Esophagus (tissue), 2 donors: ENCODE data around the gene EPB41L3. TPM values are rescaled to one million over a fixed set of nuclear protein-coding genes. Genes with fewer than 3 reads are reported as not detected.
"Not testable (repeated sequence)": the region's sequence is repeated elsewhere in the genome, so short reads cannot be mapped to it uniquely, and the experiment has no call there.

Source experiments
- H3K27ac ChIP-seq, 2 donors: one replicate each; pipeline ENCODE4 v1.5.1; 2013; ENCODE audit warnings: low read depth in 2 of 2, mild to moderate bottlenecking in 2 of 2, inconsistent platforms in 1 of 2, low read length in 1 of 2, moderate library complexity in 1 of 2
- H3K27me3 ChIP-seq, 2 donors: one replicate each; pipeline ENCODE4 v1.6.1; 2013; ENCODE audit warnings: low read length in 2 of 2, control low read depth in 1 of 2, mild to moderate bottlenecking in 1 of 2; ENCODE audit not compliant: insufficient read depth in 2 of 2, control insufficient read depth in 1 of 2
- H3K36me3 ChIP-seq, 2 donors: one replicate each; pipeline ENCODE4 v1.6.1; 2013; ENCODE audit warnings: low read length in 1 of 2; ENCODE audit not compliant: control insufficient read depth in 2 of 2, insufficient read depth in 2 of 2
- H3K4me1 ChIP-seq, 2 donors: one replicate each; pipeline ENCODE4 v1.6.1; 2013; ENCODE audit warnings: low read length in 1 of 2; ENCODE audit not compliant: control insufficient read depth in 2 of 2, insufficient read depth in 2 of 2
- H3K4me3 ChIP-seq, 2 donors: one replicate each; pipeline ENCODE4 v1.5.1; 2013; ENCODE audit warnings: low read length in 2 of 2, mild to moderate bottlenecking in 2 of 2, low read depth in 1 of 2, moderate library complexity in 1 of 2
- H3K9me3 ChIP-seq, 2 donors: one replicate each; pipeline ENCODE4 v1.6.1; 2013; ENCODE audit warnings: mild to moderate bottlenecking in 2 of 2, low read depth in 1 of 2, low read length in 1 of 2, moderate library complexity in 1 of 2; ENCODE audit not compliant: control insufficient read depth in 2 of 2, insufficient read depth in 1 of 2
- WGBS, 2 donors: extraction: QIAGEN DNeasy Blood & Tissue Kit; methylation state at CpG; one replicate each; pipeline ENCODE4 v1.1.7; 2013; 5-methylcytosine and 5-hydroxymethylcytosine counted together
- polyA plus RNA-seq, 2 donors: library from polyadenylated mRNA; stranded (reverse); fragments of 200-250 nt; gene quantifications; one replicate each; pipeline ENCODE4 v1.2.3, GENCODE V29; 2013
- donor health status: healthy with polysubstance abuse.
- donor health status: Bipolar disorder and iron deficiency.

The EPB41L3 gene
- 10 to 100 TPM; 13.6 to 28.7 TPM for polyA plus RNA-seq

DNA sequence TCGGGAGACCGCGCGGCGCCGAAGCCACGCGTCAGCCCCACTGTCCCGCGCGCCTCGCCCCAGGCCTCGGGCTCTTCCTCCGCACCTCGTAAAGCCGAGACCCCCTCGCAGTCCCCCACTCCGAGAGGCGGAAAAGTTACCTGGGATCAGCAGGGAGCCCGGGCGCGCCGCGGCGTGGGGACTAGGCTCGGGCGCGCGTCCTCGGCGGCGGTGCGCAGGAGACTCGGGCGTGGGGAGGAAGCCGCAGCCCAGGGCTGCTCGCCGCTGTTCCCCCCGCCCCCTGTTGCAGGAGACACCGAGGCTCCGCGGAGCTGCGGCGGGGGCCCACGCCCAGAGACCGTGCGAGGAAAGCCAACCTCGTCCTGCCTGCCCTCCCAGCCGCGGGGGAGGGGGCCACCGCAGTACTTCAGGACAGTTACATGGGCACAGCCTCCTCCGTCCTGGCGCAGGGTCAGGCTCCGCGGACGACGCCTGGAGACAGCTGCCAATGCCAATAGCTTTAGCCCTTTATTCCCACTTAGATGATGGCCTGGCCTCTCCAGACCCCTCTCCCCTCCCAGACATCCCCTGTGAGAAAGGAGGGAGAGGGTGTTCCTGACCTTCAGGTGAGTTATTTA lies at the start of gene EPB41L3:
Gene EPB41L3, minus strand, starts transcription at position 225 of the 617 bp plus-strand sequence. CDS start 54,814 bp downstream, outside the sequence.
- WGBS, 2 donors, result 2% methylated on average over 51 to 57 of the region's 57 CpGs
- Histone ChIP-seq H3K4me1 (no peaks in the 10 kb centered on the region), H3K4me3 (peak within 1 kb of the TSS; percentile 55 to 60), H3K27me3 (peaks cover 0 to 6% of the 10 kb centered on the region in 2 donors), H3K27ac (peak within 1 kb of the TSS; percentile 67 to 70), H3K36me3 (no peaks in the 10 kb centered on the region), H3K9me3 (no peaks in the 10 kb centered on the region)

DNA sequence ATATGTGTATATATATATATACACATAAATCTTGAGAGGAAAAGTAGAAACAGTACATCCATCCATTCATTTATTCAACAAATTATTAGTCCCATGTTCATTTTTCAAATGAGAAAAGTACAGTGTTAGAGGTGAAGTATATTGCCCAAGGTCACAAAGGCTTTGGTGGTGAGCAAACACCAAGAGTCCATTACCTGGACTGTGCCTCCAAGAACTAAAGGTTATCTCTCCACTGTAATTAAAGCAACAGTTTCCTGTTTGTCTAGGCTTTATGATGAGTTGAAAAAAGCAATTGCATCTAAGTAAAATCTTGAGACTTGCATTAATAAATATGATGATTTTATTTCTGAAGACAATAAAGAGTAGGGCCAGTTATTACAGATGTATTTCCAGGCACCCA lies 44.7 kb upstream of the EPB41L3 start:
- H3K27ac ChIP-seq, result no peak overlapping the region
- H3K27me3 ChIP-seq, result no peaks in the 10 kb centered on the region
- H3K36me3 ChIP-seq, result no peaks in the 10 kb centered on the region
- H3K4me3 ChIP-seq, result no peak overlapping the region
- H3K9me3 ChIP-seq, result no peaks in the 10 kb centered on the region
- no peaks in the 10 kb centered on the region for H3K4me1 ChIP-seq

DNA sequence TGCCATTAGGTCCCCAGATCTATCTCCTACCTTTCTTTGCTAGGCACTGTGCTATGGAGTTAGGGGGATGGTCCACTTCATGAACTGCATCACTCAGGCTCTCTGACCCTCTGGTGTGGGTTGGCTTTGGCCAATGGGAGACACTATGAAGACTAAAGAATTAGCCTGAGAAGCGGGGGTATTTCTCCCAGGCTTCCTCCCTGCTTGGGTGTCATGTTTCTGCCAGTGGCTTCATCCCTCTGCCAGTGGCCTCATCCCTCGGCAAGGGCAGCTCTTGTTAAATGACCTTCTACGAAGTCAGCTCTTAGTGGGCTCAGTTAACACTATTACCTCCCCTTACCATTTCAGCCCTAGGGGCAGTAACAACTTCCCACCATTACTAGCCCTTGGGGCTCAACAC lies 41.9 kb upstream of the EPB41L3 start:
- WGBS, 2 donors, result 71 to 72% methylated on average over 3 of the region's 3 CpGs
- H3K27ac ChIP-seq, result no peak overlapping the region
- no peaks in the 10 kb centered on the region for H3K36me3 ChIP-seq
- no peaks in the 10 kb centered on the region for H3K9me3 ChIP-seq
- no peaks in the 10 kb centered on the region for H3K4me1 ChIP-seq
- H3K27me3 ChIP-seq, result no peaks in the 10 kb centered on the region
- no peak overlapping the region for H3K4me3 ChIP-seq

DNA sequence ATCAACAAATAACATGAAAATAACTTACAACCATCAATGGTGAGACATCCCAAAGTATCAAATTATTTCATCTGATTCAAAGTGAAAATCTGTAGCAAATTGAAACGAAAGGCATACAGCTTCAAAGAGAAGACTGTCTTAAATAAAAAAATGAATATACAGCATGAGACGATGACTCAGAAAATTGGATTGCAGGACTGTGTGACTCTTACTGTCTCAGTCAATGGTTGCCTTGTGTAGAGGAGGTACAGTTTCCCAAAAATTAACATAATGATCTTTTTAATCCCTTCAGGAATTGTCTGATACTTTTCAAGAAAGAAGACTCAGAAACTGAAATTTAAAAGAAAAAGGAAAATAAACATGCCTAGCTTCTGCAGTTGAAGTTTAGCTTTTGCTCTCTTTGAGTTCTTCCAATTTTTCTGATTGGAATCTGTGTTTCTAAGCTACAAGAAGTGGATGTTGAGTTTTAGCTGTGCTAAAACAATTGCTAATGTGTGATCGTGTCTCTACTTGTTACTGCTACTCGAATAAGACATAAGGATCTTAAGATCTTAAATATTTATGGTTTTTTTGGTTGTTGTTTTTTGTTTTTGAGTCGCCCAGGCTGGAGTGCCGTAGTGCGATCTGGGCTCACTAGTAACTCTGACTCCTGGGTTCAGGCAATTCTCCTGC lies 41.1 kb upstream of the EPB41L3 start:
- Histone ChIP-seq H3K27ac (no peak overlapping the region), H3K36me3 (no peaks in the 10 kb centered on the region), H3K27me3 (no peaks in the 10 kb centered on the region), H3K4me3 (no peak overlapping the region), H3K9me3 (no peaks in the 10 kb centered on the region), H3K4me1 (no peaks in the 10 kb centered on the region)
- WGBS, 2 donors, result 57 to 62% methylated on average over 7 of the region's 7 CpGs

DNA sequence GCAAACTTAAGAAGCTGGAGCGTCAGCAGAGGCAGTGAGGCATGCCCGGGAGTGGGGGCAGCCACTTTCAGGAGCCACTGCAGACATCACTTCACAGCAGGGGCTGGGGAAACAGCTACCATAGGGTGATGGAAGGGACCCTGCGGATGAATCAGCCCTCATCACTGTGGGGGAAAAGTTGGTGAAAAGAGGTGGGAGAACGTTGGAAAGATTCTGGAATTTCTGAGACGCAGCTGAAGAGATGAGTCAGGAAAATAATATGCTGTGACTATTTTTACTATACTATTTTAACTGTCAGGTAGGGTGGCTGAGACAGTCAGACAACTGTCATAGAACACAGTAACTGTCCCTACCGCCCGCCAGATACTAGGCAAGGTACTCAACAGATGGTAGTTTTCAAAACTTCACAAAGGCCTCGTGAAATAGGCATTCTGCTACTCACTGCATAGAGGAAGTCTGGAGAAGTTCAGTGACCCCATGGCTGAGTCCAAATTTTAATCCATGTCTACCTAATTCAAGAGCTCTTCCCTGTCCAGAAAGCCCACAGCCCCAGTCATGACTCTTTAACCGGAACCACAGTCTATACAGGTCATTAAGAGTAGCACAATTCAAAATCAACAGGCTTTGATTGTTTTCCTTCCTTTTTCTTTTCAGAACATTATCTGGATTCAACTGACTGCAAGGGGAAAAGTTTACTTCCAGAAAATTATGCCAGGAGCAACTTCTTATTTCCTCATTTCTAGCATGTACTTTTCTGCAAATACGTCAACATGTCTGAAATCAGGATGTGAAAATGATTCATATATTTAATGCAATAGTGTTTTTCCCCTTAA lies 39.3 kb upstream of the EPB41L3 start:
- Histone ChIP-seq H3K36me3 (no peaks in the 10 kb centered on the region), H3K27me3 (no peaks in the 10 kb centered on the region), H3K27ac (no peak overlapping the region), H3K4me3 (no peak overlapping the region), H3K4me1 (no peaks in the 10 kb centered on the region), H3K9me3 (no peaks in the 10 kb centered on the region)
- 68 to 76% methylated on average over 10 of the region's 10 CpGs for WGBS, 2 donors

DNA sequence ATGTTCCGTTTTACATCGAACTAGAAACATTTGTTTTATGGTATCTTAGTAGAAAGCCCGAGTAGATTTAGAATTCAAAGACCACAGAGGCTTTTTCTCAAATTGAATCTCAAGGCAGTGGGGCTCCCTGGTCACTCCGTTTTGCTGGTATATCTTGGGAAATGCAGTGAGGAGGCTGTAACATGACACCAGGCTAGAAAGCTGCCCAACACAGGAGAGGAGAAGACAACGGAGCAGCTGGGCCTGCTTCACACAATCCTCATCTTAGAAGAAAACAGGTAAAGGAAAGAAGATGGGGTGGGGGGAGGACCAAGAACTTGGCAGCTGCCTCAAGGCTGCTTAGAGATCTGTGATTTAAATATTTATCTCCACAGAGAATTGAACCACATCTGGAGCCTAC lies 38.3 kb upstream of the EPB41L3 start:
- Histone ChIP-seq H3K4me3 (no peak overlapping the region), H3K9me3 (no peaks in the 10 kb centered on the region), H3K27ac (no peak overlapping the region), H3K36me3 (no peaks in the 10 kb centered on the region), H3K4me1 (no peaks in the 10 kb centered on the region), H3K27me3 (no peaks in the 10 kb centered on the region)
- WGBS, 2 donors, result 50 to 52% methylated on average over 5 of the region's 5 CpGs

DNA sequence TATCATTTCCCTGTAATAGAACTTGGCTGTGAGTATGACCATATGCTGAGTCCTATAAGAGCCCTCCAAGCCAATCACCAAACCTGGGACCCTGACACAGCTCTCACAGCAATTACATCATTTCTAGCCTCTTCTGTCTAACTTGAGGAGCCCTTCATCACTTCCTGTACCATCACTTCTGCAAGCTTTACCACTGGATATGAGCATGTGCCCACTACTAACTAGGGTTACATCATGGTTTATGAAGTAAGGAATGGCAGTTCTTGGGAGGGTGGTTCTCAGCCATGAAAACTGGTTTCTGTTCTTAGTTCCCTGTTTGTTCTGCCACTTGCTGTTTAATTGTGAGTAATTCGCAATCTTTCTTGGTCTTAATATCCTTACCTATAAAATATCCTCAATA lies 31.0 kb upstream of the EPB41L3 start:
- Histone ChIP-seq H3K27ac (no peak overlapping the region), H3K9me3 (no peaks in the 10 kb centered on the region), H3K27me3 (no peaks in the 10 kb centered on the region), H3K36me3 (no peaks in the 10 kb centered on the region), H3K4me3 (no peak overlapping the region), H3K4me1 (no peaks in the 10 kb centered on the region)
- 97 to 100% methylated on average over 1 of the region's 1 CpG for WGBS, 2 donors

DNA sequence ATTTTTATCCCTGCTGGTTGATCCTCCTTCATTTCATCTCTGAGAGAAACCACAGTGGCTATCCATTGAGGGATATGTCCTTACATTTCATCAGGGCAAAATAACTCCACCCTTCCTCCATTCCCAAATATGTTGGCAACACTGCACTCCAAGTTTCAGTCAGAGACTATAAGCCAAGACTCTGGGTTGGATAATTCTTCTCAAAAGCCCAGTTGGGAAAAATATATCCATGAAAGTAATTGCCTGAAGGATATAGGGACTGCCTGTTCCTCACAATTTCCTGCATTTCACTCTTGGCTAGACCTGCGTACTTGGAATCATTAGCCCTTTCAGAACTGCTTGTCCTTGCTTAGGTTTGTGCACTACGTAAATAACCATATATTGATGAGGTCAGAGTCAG lies 27.9 kb upstream of the EPB41L3 start:
- Histone ChIP-seq H3K9me3 (peaks cover 0 to 2% of the 10 kb centered on the region in 2 donors), H3K27ac (no peak overlapping the region), H3K4me1 (no peaks in the 10 kb centered on the region), H3K27me3 (no peaks in the 10 kb centered on the region), H3K36me3 (no peaks in the 10 kb centered on the region), H3K4me3 (no peak overlapping the region)
- 71 to 77% methylated on average over 2 of the region's 2 CpGs for WGBS, 2 donors

DNA sequence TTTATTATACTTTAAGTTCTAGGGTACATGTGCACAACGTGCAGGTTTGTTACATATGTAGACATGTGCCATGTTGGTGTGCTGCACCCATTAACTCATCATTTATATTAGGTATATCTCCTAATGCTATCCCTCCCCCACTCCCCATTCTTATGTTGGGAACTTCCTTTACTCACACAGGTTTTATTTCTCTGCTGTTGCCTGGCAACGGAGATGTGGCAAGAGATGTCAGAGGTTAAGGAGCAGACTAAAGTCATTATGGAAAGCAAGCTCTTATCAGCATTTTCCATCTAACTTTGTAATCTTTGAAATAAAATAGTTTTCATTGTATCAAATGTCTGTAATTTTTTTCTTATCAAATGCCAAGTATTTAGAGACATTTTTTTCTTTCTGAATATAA lies 26.8 kb upstream of the EPB41L3 start:
- H3K27ac ChIP-seq, H3K27me3 ChIP-seq, H3K36me3 ChIP-seq, H3K9me3 ChIP-seq, H3K4me1 ChIP-seq, H3K4me3 ChIP-seq: not testable (repeated sequence)
- WGBS, 2 donors, result 37 to 38% methylated on average over 2 of the region's 2 CpGs
